ENCODE data around the gene YIPF2.

GRCh38 chr19:10920781-10921180 is 7.7 kb downstream of the YIPF2 start:
- TF ChIP-seq HOXA7 (CRISPR knock-in tag; IDR thresholded peaks at IDR 0.05) (no peak), USF2 (IDR thresholded peaks at IDR 0.05) (no peak), POLR2AphosphoS2 (conservative IDR thresholded peaks at IDR 0.05; ENCODE audit: low read length) (no peak), REST (IDR thresholded peaks at IDR 0.05) (no peak), CTCF (IDR thresholded peaks at IDR 0.05) (no peak), RNF2 (IDR thresholded peaks at IDR 0.05; ENCODE audit: borderline replicate concordance, low read depth) (no peak), CHD2 (IDR thresholded peaks at IDR 0.05; ENCODE audit: low read length, partially characterized antibody) (no peak), POLR2A (IDR thresholded peaks at IDR 0.05; ENCODE audit: low read length) (no peak), ZC3H11A (IDR thresholded peaks at IDR 0.05) (no peak), TP53 (CRISPR knock-in tag; IDR thresholded peaks at IDR 0.05) (no peak), NFE2L2 (conservative IDR thresholded peaks at IDR 0.05; ENCODE audit: low read length) (no peak), RAD21 (conservative IDR thresholded peaks at IDR 0.05 in 1 of 2, IDR thresholded peaks at IDR 0.05 in 1 of 2) (no peak), MAX (IDR thresholded peaks at IDR 0.05) (no peak)

All from A549 (cell line).